Medulla oblongata (tissue), 1 donor: Measurements from ENCODE around the gene PIK3AP1.
"Not testable (repeated sequence)": the region's sequence is repeated elsewhere in the genome, so short reads cannot be mapped to it uniquely, and the experiment has no call there.

Experiments
- DNase-seq: peaks from one replicate; pipeline ENCODE4 v3.0.0-alpha.2; 2015; ENCODE audit errors: extremely low spot score

Gene PIK3AP1

GRCh38 chr10:96697438-96697837 is 22.9 kb downstream of the PIK3AP1 start:
- DNase-seq = no peak

DNA sequence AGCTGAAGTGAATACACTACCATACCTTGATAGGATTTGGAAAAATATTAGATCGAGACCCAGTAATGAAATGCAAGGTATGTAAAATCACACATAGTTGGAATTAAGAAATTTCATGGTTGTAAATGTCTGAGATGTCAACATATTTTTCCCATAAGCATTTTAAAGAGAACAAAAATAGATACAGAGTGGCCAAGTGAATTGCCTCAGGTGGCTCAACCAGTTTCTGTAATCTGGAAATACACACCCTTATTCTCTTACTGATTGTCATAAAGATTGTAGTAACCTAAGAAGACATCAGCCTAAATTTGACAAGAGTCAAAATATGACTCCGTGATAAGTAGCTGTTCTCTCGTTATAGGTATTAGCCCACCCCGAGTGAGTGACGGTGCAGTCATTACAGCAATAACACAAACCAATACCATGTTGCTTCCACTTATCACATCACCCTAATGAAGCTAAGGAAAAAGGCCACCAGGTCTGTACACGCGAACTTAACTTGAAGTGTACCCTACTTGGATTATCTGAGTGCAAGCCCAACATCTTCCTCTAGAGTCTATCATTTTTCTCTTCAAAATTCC is 23.4 kb downstream of the PIK3AP1 start:
- DNase-seq = no peak

DNA sequence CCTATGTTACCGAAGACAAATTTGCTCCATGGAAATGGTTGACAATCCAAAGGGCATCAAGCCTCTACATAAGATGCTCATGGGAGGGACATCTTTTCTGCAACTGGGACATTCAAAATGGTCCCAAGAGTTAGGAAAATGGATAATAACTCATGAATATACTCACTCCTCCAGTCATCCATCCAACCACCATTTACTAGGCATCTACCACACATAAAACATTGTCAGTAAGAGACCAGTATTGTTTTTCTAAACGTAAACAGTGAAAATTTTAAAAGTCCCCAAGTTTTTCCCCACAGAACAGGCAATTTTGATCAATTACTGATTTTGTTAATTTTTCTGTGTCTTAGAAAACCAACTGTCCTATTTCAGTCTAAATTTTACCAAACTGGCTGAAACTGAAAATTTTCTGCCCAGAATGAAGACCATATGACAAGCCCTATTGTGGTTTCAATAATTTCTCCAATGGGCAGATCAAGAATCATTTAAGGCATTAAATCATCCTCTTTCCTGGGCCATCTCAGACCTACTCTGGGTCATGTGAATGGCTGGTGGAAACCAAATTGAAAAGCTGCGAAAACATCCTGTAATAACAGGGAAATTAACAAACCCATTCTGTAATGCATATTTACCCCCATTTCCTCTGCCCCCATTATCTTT is 24.2 kb downstream of the PIK3AP1 start:
- DNase-seq = no peak

DNA sequence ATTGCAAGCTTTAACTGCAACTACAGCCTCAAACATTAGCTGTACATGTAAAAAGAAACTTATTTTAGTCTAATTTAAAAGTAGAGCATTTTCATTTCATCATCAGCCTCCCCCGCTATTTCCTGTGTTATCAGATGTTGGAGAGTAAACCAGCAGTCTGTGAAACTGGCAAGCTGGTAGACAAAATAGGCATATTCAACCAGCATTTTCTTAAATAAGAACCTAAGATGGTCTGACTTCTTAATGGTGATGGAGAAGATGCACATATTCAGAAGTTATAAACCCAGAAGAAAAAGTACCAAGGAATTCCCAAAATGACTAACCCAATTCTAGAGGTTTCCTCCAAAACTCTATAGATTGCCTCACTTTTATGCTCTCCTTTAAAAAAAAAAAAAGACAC is 24.9 kb downstream of the PIK3AP1 start:
- DNase-seq = no peak

DNA sequence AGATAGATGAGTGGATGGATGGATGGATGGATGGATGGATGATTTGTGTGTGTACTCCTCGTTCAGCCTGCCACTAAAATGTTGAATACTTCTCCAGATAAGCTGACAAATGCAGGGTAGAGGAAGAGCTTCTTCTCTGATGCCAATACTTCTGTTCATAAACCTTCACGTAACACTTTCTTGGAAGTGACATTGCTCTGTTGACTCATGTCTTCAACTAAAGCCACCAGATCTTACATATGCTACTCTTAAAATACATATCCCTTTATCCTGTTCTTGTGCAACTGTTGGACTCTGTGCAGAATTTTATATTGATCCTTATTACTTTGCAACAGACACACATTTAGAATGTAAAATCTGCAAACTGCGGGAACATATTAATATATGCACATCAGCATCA is 26.9 kb downstream of the PIK3AP1 start:
- DNase-seq = no peak

- DNase-seq = no peak
Observed at GRCh38 chr10:96692427-96692826, 27.9 kb downstream of the PIK3AP1 start.

GRCh38 chr10:96691761-96692160 is 28.6 kb downstream of the PIK3AP1 start:
- no peak for DNase-seq

GRCh38 chr10:96690755-96691730 is 29.3 kb downstream of the PIK3AP1 start:
- DNase-seq = no peak

DNA sequence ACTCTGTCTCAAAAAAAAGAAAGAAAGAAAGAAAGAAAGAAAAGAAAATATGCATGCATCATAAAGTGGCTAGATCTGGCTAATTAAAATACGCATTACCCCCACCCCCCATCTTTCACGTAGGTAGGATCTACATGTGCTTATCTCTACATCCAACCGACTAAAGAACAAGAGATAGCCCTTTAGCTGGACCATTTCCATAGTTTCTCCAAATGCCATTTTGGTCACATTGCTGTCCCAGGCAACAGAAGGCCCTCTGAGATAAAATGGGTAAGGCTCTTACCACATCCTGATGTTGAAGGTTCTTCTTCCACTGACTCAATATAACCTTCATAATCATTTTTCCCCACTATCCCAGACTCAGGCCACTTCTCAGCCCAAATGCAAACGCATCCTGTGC is 31.5 kb downstream of the PIK3AP1 start:
- no peak for DNase-seq

DNA sequence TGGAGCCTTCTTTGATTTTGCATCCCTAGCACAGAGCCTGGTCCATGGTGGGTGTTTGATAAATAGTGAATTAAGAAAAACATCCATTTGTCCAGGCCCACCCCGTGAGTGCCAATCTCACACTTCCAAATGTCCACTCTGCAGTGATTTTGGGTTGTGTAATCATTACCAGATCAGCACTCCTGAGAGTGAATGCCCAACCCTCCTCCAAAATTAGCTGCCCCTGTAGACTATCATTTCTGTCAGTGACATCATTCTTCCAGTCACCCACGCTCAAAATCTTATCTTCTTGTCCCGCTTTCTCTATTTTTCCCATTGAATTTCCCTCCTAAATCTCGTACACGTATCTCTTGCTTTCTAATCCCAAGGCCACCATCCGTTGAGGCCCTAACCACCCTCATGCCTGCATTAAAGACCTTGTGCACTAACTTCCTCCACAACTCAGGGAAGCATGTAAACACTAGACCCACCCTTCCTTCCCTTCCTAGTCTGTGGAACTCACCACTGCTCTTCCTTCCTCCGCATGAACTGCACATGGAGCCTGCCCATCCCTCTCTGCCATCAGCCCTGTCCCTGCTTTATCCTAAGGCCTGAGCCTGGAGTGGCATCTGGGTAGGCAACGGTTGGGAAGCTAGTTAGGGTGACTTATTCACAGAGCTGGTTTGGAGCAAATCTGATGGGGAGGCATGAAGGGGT is 32.8 kb downstream of the PIK3AP1 start:
- DNase-seq = no peak

DNA sequence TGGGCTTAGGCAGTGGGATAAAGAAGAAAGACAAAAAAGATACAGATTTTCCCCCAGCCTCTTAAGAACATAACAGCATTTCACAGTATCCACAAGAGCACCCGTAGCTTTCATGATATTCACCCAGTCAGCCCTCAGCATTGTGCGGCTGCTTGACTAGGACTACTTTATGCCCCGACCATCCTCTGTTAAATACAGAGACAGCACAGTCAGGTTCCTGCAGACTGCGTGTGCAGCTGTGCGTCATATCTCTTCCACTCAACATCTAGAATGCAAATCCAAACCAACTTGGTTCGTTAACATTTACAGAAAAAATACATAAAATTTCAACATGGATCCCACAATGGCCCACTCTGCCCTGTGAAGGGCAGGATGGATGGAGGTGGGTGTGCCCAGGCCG is 33.8 kb downstream of the PIK3AP1 start:
- DNase-seq = no peak

DNA sequence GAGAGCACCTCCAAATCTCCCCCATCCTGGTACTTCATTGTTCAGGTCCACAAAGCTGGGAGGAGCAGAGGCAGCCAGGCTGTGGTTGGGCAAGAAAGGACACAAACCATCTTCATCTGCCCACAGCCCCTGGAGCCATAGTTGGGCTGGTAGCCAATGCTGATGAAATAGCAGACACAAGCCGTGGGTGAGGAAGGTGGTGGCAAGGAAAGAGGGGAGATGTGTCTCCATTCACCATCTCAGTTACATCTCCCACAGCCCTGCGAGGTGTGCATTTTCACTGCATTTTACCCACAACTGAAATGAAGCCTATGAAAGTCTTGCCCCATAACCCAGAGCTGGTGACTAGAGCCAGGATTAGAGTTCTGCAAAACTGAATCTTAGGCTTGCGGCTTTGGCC is 35.0 kb downstream of the PIK3AP1 start:
- DNase-seq = no peak

DNA sequence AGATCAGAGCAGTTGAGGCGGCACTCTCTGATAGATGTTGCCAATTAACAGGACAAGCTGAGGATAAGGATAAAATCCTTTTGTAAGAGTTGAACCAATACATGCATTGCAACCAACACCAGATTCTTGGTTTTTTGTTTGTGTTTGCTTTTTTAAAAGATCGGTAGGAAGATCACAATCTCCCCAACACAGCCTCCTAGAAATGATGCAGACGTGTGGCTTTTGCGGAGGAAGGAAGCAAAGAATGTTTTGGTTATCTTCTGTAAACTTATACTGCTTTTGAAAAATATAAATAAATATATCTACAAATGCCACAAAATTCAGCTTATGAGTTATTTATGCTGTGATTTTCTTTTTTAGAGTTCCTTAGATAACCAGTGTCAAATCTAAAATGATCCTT is 35.5 kb downstream of the PIK3AP1 start:
- no peak for DNase-seq

DNA sequence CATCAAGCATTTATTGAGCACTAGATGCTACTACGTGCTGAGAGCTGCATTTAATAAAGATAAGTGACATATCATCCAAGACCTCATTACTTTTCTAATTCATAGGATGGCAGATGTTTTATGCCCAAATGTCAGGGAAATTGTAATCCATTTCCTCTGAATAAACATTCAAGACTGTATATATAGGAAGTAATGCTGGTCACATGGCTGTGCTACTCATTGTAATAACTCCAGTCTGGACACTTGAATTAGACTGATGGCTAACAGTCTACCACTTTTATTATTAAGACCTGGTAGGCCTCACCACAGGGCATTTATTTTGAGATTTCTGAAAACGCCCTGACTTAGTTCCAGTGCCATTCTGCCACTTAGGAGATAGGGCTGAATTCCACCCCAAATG is 36.6 kb downstream of the PIK3AP1 start:
- DNase-seq = no peak

DNA sequence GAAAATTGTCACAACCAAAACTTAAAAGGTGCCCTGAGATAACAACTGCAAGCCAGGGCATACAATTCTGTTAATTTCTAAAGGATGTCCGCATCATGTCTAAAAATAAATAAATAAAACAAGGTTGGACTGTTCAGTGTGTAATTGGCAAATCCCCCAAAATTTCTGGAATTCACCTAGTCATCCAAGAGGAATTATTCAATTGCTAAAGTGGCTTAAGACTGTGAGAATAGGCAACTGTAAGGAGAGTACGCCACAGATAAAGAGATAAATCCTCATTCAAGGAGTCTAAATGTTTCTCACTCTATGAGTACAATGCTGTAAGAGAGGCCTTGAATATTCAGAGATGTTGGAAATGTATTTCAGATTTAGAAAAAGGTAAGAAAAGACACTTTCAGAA is 37.2 kb downstream of the PIK3AP1 start:
- DNase-seq = no peak

- DNase-seq = no peak
Observed at GRCh38 chr10:96681524-96681923, 38.8 kb downstream of the PIK3AP1 start.

DNA sequence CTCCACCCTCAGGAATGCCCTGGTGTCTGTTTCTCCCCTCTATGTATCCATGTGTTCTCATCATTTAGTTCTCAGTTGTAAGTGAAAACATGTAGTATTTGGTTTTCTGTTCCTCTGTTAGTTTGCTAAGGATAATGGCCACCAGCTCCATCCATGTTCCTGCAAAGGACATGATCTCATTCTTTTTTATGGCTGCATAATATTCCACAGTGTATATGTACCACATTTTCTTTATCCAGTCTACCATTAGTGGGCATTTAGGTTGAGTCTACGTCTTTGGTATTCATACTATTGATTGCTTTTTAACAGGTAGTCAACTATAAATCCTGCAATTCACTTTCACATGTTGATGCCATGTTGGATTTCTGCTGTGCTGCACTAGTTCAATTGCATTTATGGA is 39.9 kb downstream of the PIK3AP1 start:
- not testable (repeated sequence) for DNase-seq

DNA sequence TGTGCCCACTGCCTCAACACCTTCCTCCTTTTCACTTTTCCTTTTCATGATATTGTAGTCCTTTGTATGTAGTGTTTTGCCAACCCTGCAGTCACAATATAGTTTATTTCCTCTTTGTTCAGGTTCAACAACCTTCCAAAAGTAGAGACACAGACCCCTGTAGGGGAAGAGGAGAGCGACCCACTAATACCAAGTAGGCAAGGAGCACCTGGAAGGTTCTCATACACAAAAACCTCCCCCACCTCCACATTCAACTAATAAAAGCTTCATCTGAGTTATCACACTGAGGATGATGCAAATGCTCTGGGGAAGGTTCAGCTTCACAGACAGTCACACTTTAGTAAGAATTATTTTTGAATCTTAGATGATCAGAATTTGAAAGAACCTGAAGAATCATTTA is 41.6 kb downstream of the PIK3AP1 start:
- no peak for DNase-seq

DNA sequence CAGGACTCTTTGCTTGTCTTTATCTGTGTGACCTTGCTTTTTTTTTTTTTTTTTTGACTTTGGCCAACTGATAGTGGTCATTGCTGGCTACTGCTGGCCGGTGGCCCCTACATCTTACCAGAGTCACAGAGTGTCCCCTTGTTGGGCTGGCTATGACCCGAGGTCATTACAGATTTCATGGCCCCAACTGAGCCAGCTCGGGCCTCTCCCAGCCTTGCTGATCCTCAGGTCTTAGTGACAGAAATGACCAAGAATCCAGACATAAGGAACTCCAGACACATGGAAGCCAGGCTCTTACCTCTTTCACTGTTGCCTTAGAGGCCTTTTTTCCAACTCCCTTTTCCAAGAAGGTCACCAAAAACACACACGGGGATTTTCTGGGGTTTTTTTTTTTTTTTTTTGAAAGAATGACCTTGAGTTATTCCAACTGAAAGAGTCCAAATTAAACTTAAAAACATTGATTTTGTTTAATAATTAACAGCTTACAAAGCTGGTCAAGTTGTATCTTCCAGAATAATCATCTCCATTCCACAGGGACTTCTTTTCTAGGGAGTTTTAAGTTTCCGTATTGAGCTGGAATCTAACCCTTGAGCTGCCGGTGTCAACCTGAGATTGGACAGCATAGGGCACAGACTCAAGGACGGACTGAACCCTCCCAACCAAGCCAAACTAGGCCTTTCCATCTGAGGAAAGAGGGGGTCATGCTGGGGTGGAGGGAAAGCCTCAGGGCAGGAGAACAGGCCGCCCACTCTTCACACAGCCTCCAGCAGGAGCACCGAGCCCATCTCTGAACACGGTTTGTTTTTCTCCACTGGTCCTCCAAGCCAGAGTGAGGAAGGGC is 43.8 kb downstream of the PIK3AP1 start:
- DNase-seq = no peak

- no peak for DNase-seq
Observed at GRCh38 chr10:96675846-96676245, 44.5 kb downstream of the PIK3AP1 start.
